Activated CD8-positive, alpha-beta memory T cell treated with anti-CD3 and anti-CD28 coated beads, Interleukin-2, amount 10 ng/mL, durations not matched to agents 7 days and 5 days (primary cell): ENCODE data around the gene MGAT4A. TPM values are rescaled to one million over a fixed set of nuclear protein-coding genes. Genes with fewer than 3 reads are reported as not detected.

Experiments used
- ATAC-seq: fragments of 150-1000 bp; cut with Tn5 transposase; one replicate; pipeline ENCODE4 v1.10.0; 2021; ENCODE audit warnings: moderate library complexity
- CTCF ChIA-PET: fragments of 350-600 bp; sonication (Branson Sonifier 250); formaldehyde crosslinking; loops from one replicate; lab custom pipeline; 2021; ENCODE audit warnings: antibody characterized with exemption; lab: Charles Lee
- DNase-seq: peaks from one replicate; pipeline ENCODE4 v3.0.0-alpha.2; 2020
- H3K27ac Mint-ChIP-seq: one replicate; pipeline ENCODE4 v1.8.0; 2021; ENCODE audit warnings: mild to moderate bottlenecking, mixed read lengths
- H3K27me3 Mint-ChIP-seq: one replicate; pipeline ENCODE4 v1.8.0; 2021; ENCODE audit warnings: mixed read lengths
- H3K36me3 Mint-ChIP-seq: one replicate; pipeline ENCODE4 v1.8.0; 2021; ENCODE audit warnings: mild to moderate bottlenecking, mixed read lengths
- H3K4me1 Mint-ChIP-seq: one replicate; pipeline ENCODE4 v1.8.0; 2021; ENCODE audit warnings: mixed read lengths
- H3K4me3 Mint-ChIP-seq: one replicate; pipeline ENCODE4 v1.8.0; 2021; ENCODE audit warnings: mild to moderate bottlenecking, moderate library complexity, mixed read lengths
- H3K9me3 Mint-ChIP-seq: one replicate; pipeline ENCODE4 v1.8.0; 2022; ENCODE audit warnings: low read depth, mixed read lengths
- total RNA-seq, 2 experiments: library from RNA; stranded (reverse); gene quantifications; one replicate each; pipeline ENCODE4 v1.2.3, GENCODE V29; 2021

The MGAT4A gene
- total RNA-seq, 2 experiments from 2014 or later = 57.4 to 72.0 TPM

GRCh38 chr2:98751748-98752147 lies 20.8 kb upstream of the MGAT4A start:
- no peak for ATAC-seq
- H3K36me3 Mint-ChIP-seq = no peaks in the 10 kb centered on the region
- H3K9me3 Mint-ChIP-seq = no peaks in the 10 kb centered on the region
- CTCF ChIA-PET = no interaction called here
- no peaks in the 10 kb centered on the region for H3K27me3 Mint-ChIP-seq
- no peak for DNase-seq
- H3K4me1 Mint-ChIP-seq = peaks cover 24% of the 10 kb centered on the region
- no peak overlapping the region for H3K4me3 Mint-ChIP-seq
- H3K27ac Mint-ChIP-seq = no peak overlapping the region

- CTCF ChIA-PET = interaction anchor here (1.0 kb wide), 1 partner anchor 13 kb away, joined by 3 read pairs; no protein-coding TSS in a partner anchor
- H3K4me3 Mint-ChIP-seq = no peak overlapping the region
- DNase-seq (no peak), ATAC-seq (no peak)
- H3K36me3 Mint-ChIP-seq = no peaks in the 10 kb centered on the region
- H3K27ac Mint-ChIP-seq = no peak overlapping the region
- H3K9me3 Mint-ChIP-seq = no peaks in the 10 kb centered on the region
- H3K27me3 Mint-ChIP-seq = no peaks in the 10 kb centered on the region
- H3K4me1 Mint-ChIP-seq = peaks cover 24% of the 10 kb centered on the region
Measured at GRCh38 chr2:98750593-98751282, 19.8 kb upstream of the MGAT4A start.

- Mint-ChIP-seq H3K4me3 (peak overlapping the region; percentile 20), H3K36me3 (peaks cover 1% of the 10 kb centered on the region), H3K9me3 (peaks cover 3% of the 10 kb centered on the region), H3K4me1 (peaks cover 34% of the 10 kb centered on the region), H3K27ac (peak overlapping the region; percentile 65), H3K27me3 (no peaks in the 10 kb centered on the region)
- peak; percentile 35 for ATAC-seq
- DNase-seq = no peak
- CTCF ChIA-PET = interaction anchor here (1.6 to 4.1 kb wide), 3 partner anchors 12 to 100 kb away, joined by 4 to 12 read pairs (median 6); no protein-coding TSS in a partner anchor
Measured at GRCh38 chr2:98749066-98749450, 18.1 kb upstream of the MGAT4A start.

GRCh38 chr2:98748292-98749065 lies 17.5 kb upstream of the MGAT4A start:
- Mint-ChIP-seq H3K27me3 (no peaks in the 10 kb centered on the region), H3K36me3 (peaks cover 1% of the 10 kb centered on the region), H3K27ac (peak overlapping the region; percentile 65), H3K4me3 (peak overlapping the region; percentile 20), H3K4me1 (peaks cover 36% of the 10 kb centered on the region), H3K9me3 (peaks cover 3% of the 10 kb centered on the region)
- ATAC-seq (peak; percentile 43), DNase-seq (no peak)
- CTCF ChIA-PET = interaction anchor here (1.6 to 4.1 kb wide), 3 partner anchors 12 to 99 kb away, joined by 4 to 12 read pairs (median 6); no protein-coding TSS in a partner anchor

GRCh38 chr2:98747888-98748287 lies 17.0 kb upstream of the MGAT4A start:
- peak overlapping the region; percentile 20 for H3K4me3 Mint-ChIP-seq
- peaks cover 3% of the 10 kb centered on the region for H3K9me3 Mint-ChIP-seq
- H3K4me1 Mint-ChIP-seq = peaks cover 36% of the 10 kb centered on the region
- H3K27ac Mint-ChIP-seq = peak overlapping the region; percentile 65
- ATAC-seq = peak; percentile 72
- CTCF ChIA-PET = interaction anchor here (0.9 to 4.1 kb wide), 5 partner anchors 11 to 98 kb away, joined by 3 to 12 read pairs (median 4); no protein-coding TSS in a partner anchor
- no peaks in the 10 kb centered on the region for H3K27me3 Mint-ChIP-seq
- H3K36me3 Mint-ChIP-seq = peaks cover 1% of the 10 kb centered on the region
- DNase-seq = no peak

- DNase-seq (no peak), ATAC-seq (no peak)
- H3K4me3 Mint-ChIP-seq = no peak overlapping the region
- H3K27ac Mint-ChIP-seq = no peak overlapping the region
- CTCF ChIA-PET = interaction anchor here (4.1 kb wide), 1 partner anchor 97 kb away, joined by 12 read pairs; no protein-coding TSS in a partner anchor
- no peaks in the 10 kb centered on the region for H3K27me3 Mint-ChIP-seq
- H3K4me1 Mint-ChIP-seq = peaks cover 40% of the 10 kb centered on the region
- H3K9me3 Mint-ChIP-seq = peaks cover 3% of the 10 kb centered on the region
- H3K36me3 Mint-ChIP-seq = peaks cover 1% of the 10 kb centered on the region
Measured at GRCh38 chr2:98746426-98746825, 15.5 kb upstream of the MGAT4A start.

- Mint-ChIP-seq H3K4me3 (no peak overlapping the region), H3K4me1 (peaks cover 35% of the 10 kb centered on the region), H3K27ac (no peak overlapping the region), H3K27me3 (no peaks in the 10 kb centered on the region), H3K36me3 (peaks cover 1% of the 10 kb centered on the region), H3K9me3 (peaks cover 3% of the 10 kb centered on the region)
- CTCF ChIA-PET = interaction anchor here (1.4 to 1.9 kb wide), 2 partner anchors 14 to 23 kb away, joined by 4 to 7 read pairs; partner anchors contain the start of gene MGAT4A
- DNase-seq = no peak
- no peak for ATAC-seq
Measured at GRCh38 chr2:98744595-98744994, 13.7 kb upstream of the MGAT4A start.

- Mint-ChIP-seq H3K4me1 (peaks cover 29% of the 10 kb centered on the region), H3K27me3 (no peaks in the 10 kb centered on the region), H3K27ac (no peak overlapping the region)
Measured at GRCh38 chr2:98743835-98744234, 12.9 kb upstream of the MGAT4A start.

GRCh38 chr2:98739020-98739419 lies 8.1 kb upstream of the MGAT4A start:
- Mint-ChIP-seq H3K4me1 (peaks cover 47% of the 10 kb centered on the region), H3K36me3 (peaks cover 8% of the 10 kb centered on the region), H3K27me3 (no peaks in the 10 kb centered on the region), H3K27ac (no peak overlapping the region), H3K4me3 (no peak overlapping the region), H3K9me3 (no peaks in the 10 kb centered on the region)
- DNase-seq = no peak
- CTCF ChIA-PET = no interaction called here
- no peak for ATAC-seq

More at GRCh38 chr2:98743835-98744234, 12.9 kb upstream of the MGAT4A start:
- no peak overlapping the region for H3K4me3 Mint-ChIP-seq
- CTCF ChIA-PET = interaction anchor here (0.9 to 1.9 kb wide), 3 partner anchors 13 to 24 kb away, joined by 3 to 7 read pairs (median 4); partner anchors contain the start of gene MGAT4A
- peaks cover 1% of the 10 kb centered on the region for H3K36me3 Mint-ChIP-seq
- ATAC-seq (no peak), DNase-seq (no peak)
- H3K9me3 Mint-ChIP-seq = peaks cover 3% of the 10 kb centered on the region

- CTCF ChIA-PET = interaction anchor here (0.7 to 2.7 kb wide), 4 partner anchors 13 to 89 kb away, joined by 3 to 13 read pairs (median 4); no protein-coding TSS in a partner anchor
- Mint-ChIP-seq H3K27me3 (no peaks in the 10 kb centered on the region), H3K4me1 (peaks cover 51% of the 10 kb centered on the region), H3K27ac (no peak overlapping the region), H3K4me3 (no peak overlapping the region), H3K36me3 (peaks cover 8% of the 10 kb centered on the region), H3K9me3 (no peaks in the 10 kb centered on the region)
- DNase-seq = no peak
- ATAC-seq = no peak
Measured at GRCh38 chr2:98738304-98738703, 7.4 kb upstream of the MGAT4A start.

GRCh38 chr2:98737848-98738247 lies 6.9 kb upstream of the MGAT4A start:
- no peaks in the 10 kb centered on the region for H3K9me3 Mint-ChIP-seq

GRCh38 chr2:98736464-98736889 lies 5.5 kb upstream of the MGAT4A start:
- H3K4me3 Mint-ChIP-seq = peak overlapping the region; percentile 23
- no peaks in the 10 kb centered on the region for H3K9me3 Mint-ChIP-seq
- peaks cover 63% of the 10 kb centered on the region for H3K4me1 Mint-ChIP-seq
- peak overlapping the region; percentile 76 for H3K27ac Mint-ChIP-seq
- CTCF ChIA-PET = interaction anchor here (0.6 to 2.7 kb wide), 6 partner anchors 11 to 93 kb away, joined by 3 to 13 read pairs (median 4); no protein-coding TSS in a partner anchor
- DNase-seq (peak; percentile 62), ATAC-seq (peak; percentile 66)
- peaks cover 15% of the 10 kb centered on the region for H3K36me3 Mint-ChIP-seq
- H3K27me3 Mint-ChIP-seq = no peaks in the 10 kb centered on the region

More at GRCh38 chr2:98737848-98738247, 6.9 kb upstream of the MGAT4A start:
- peaks cover 55% of the 10 kb centered on the region for H3K4me1 Mint-ChIP-seq
- DNase-seq = no peak
- H3K36me3 Mint-ChIP-seq = peaks cover 8% of the 10 kb centered on the region
- H3K4me3 Mint-ChIP-seq = no peak overlapping the region
- CTCF ChIA-PET = interaction anchor here (0.6 to 2.7 kb wide), 5 partner anchors 13 to 151 kb away, joined by 3 to 13 read pairs (median 3); no protein-coding TSS in a partner anchor
- no peaks in the 10 kb centered on the region for H3K27me3 Mint-ChIP-seq
- no peak overlapping the region for H3K27ac Mint-ChIP-seq
- ATAC-seq = no peak

- Mint-ChIP-seq H3K9me3 (no peaks in the 10 kb centered on the region), H3K36me3 (peaks cover 15% of the 10 kb centered on the region)
- no peak for ATAC-seq
Measured at GRCh38 chr2:98734823-98735260, 3.9 kb upstream of the MGAT4A start.

More at GRCh38 chr2:98734823-98735260, 3.9 kb upstream of the MGAT4A start:
- DNase-seq = no peak
- Mint-ChIP-seq H3K4me1 (peaks cover 63% of the 10 kb centered on the region), H3K27ac (peak overlapping the region; percentile 86), H3K27me3 (no peaks in the 10 kb centered on the region), H3K4me3 (peak overlapping the region; percentile 55)
- CTCF ChIA-PET = interaction anchor here (0.6 to 2.2 kb wide), 4 partner anchors 21 to 86 kb away, joined by 3 to 10 read pairs (median 5); no protein-coding TSS in a partner anchor
